M059J (cell line): Measurements from ENCODE around the gene CLIC3. TPM values are rescaled to one million over a fixed set of nuclear protein-coding genes. Genes with fewer than 3 reads are reported as not detected.
"Not testable (repeated sequence)": the region's sequence is repeated elsewhere in the genome, so short reads cannot be mapped to it uniquely, and the experiment has no call there.

ENCODE experiments used
- DNase-seq: peaks from one replicate; pipeline ENCODE4 v3.0.0-alpha.2; 2012; ENCODE audit warnings: low read depth
- total RNA-seq: library from RNA; depleted of rRNA; stranded (reverse); fragments of >200 nt; shearing (Covaris generic); gene quantifications from 2 replicates; pipeline ENCODE4 v1.2.3, GENCODE V29; 2014; rRNA removed

CLIC3 gene, protein sequence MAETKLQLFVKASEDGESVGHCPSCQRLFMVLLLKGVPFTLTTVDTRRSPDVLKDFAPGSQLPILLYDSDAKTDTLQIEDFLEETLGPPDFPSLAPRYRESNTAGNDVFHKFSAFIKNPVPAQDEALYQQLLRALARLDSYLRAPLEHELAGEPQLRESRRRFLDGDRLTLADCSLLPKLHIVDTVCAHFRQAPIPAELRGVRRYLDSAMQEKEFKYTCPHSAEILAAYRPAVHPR
- 11.0 and 18.9 TPM in 2 replicates for total RNA-seq

- DNase-seq = peak; percentile 56
Measured at GRCh38 chr9:136996361-136997292, at the start of gene CLIC3. CLIC3 (minus strand) TSS chr9:136996568; CDS start chr9:136996543, 25 bp downstream.

DNA sequence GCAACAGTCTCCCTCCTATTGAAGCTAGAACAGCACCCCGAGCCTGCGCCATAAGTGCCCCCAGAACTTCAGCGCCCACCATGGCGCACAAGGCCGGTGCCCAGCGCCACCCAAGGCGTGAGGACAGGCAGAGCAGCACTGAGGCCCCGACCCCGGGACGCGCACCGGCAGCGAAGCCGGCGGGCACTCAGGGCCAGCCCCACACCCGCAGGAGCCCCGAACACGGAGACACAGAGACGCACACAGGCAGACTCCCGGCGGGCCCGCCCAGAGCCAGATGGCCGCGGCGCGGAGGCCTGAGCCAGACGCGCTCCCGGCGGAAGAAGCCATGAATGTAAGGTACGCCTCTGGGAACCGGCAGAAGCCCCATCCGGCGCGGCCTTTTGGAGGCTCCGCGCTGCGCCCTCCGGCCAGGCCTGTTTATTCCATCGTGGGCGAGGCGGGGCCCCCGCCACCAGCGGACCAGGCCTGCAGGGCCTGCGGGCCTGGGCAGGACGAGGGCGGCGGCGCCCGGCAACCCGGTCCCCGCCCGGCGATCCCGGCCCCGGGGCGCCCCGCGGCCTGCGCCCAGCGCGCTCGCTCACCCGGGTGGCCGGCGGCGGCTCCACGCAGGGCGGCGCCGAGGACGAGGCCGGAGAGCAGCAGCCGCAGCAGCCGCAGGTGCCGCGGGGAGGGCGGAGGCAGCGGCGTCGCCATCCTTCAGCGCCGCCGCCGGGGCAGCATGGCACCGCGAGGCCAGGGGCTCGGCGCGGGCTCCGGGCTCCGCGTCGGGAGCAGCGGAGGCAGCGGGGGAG is 49.1 kb upstream of the CLIC3 start:
- DNase-seq = peak; percentile 57

DNA sequence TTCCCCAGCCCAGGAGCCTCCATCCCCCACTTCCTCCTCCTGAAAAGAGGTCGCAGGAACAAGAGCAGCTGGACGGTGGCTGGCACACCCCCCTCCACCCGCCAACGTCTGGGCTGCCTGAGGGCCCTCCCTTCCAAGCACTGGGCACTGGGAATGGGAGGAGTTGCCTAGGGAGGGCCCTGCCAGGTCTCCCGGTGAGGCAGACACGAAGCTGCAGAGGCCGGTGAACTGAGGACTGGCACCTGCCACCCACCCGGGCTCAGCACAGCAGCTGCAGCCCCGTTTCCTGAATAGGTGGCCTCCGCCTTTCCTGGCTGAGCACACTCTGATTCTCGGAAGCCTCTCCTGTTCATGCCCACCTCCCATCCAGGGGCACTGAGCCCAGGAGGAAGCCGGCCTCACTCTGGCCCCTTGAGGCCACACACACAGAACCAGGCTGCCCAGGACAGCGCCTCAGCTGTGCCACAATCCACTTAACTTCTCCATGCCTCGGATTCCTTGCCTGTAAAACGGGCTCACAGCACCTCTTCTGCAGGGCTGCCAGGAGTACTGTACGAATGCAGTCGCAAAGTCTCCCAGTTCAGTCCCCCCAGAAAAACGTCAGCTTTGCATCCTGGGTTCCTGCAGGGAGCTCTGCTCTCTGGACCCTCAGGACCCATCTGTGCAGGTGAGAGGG is 48.3 kb upstream of the CLIC3 start:
- peak; percentile 52 for DNase-seq

GRCh38 chr9:137044037-137044436 is 47.7 kb upstream of the CLIC3 start:
- DNase-seq = no peak

DNA sequence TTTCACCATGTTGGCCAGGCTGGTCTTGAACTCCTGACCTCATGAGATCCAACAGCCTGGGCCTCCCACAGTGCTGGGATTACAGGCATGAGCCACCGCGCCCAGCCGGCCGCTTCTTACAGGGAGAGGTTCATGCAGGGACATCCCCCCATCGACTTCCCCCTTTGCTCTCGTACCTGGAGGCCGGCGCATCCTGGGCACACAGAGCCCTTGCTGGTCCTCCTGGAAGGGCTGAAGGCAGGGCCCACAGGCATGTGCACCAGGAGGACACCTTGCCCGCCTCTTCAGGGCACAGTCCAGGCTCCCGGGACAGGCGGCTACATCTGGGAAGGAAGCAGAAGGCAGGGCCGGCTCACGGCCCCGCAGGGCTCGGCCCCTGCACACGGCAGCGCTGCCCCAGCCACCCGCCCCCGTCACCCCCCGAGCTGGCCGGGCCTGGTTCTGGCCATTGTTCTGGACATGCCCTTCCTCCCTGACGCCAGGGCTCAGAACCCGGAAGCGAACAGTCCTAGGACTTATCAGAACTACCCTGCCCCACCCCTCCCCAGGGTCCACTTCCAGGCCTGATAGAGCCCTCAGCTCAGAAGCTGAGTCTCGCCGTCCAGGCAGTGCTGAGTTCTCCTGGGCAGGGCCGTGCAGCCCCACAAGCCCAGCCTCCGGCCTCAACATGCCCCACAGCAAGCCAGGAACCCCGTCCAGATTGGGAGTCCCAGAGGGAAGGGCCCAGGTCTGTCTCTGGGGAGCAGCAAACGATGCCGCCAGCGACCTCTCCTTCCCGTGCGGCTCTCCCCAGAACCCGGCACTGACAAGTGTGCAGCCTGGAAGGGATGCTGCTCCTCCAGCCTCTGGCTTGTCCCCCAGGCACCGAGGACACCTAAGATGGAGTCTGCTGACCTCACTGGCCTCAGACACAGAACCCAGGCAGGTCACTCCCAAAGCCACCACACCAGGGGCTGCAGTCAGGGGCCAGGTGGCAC is 46.7 kb upstream of the CLIC3 start:
- no peak for DNase-seq

GRCh38 chr9:137041124-137041523 is 44.8 kb upstream of the CLIC3 start:
- no peak for DNase-seq

- DNase-seq = no peak
Measured at GRCh38 chr9:137040568-137040967, 44.2 kb upstream of the CLIC3 start.

DNA sequence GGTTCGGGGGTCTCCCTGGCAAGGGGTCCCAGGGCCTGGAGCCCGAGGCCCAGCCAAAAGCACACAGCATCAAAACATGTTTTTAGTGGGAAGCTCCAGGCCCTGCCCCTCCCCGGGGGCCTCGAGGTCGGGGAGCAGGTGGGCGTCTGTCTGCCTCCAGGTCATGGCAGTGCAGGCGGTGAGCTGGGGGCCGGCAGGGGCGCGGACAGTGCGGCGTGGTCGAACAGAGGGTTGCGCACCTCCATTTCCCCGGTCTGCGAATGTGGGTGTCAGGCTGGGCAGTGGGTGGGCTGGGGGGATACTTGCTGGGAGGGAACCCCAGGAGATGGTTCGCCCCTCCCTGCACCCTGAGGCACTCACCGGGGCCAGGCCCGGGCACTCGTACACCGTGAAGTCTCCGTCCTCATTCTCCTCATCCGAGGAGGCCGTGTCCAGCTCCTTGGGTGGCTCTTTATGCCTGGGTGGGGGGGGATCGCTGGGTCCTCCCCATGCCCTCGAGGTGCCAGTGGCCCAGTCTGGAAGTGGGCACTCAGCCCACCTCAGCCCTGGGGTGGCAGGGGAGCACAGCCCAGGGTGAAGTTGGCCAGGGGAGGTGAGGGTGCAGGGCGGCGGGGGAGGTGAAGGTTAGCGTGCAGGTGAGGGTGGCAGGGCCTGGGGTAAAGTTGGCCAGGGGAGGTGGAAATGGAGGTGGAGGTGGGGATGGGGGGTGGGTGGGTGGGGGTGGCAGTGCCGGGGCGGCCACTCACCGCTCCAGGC is 43.4 kb upstream of the CLIC3 start:
- no peak for DNase-seq

DNA sequence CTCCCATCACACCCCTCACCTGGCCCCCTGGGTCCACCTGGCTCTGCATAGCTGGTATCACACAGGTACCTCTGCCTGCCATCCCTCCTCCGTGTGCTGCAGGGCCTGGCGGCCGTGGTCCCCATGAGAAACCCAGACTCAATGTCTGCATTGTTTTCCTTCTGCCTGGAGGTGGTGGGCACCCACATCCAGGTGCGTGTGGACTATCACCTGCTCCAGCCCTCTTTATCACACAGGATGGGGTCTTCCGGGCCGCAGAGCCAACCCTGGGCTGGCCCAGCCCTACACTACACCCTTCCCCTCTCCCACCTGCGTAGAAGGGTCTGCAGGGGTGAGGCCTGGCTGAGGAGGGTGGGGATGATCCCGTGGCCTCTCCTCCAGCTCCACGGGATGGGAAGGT is 42.5 kb upstream of the CLIC3 start:
- DNase-seq = no peak

DNA sequence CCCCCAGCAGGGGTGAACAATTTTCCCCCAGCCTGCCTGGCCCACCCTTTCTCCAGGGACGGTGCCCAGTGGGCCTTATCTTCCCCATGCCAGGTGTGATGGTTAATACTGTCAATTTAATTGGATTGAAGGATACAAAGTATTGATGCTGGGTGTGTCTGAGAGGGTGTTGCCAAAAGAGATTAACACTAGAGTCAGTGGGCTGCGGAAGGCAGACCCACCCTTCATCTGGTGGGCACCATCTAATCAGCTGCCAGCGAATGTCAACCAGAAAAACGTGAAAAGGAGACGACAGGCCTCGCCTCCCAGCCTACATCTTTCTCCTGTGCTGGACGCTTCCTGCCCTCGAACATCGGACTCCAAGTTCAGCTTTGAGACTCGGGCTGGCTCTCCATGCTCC is 41.1 kb upstream of the CLIC3 start:
- no peak for DNase-seq

DNA sequence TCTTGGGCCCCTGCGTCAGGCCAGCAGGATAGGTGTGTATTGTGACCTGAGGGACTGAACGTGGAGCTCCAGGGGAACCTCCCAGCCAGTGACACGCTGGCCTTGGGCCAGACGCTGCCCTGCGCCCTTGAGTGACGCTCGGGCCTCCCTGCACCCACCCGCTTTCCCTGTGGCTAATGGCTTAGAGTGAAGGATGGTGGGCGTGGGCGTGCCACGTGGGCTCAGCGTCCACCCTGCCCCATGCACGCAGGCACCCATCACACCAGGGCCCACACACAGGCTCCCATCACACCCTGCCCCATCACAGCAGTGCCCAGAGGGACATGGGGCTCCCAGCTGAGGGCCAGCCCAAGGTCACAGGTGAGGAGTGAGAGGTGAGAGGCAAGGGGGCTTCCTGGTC is 40.7 kb upstream of the CLIC3 start:
- DNase-seq = no peak

GRCh38 chr9:137035937-137036336 is 39.6 kb upstream of the CLIC3 start:
- no peak for DNase-seq

- no peak for DNase-seq
Measured at GRCh38 chr9:137035507-137035834, 39.1 kb upstream of the CLIC3 start.

- peak; percentile 81 for DNase-seq
Measured at GRCh38 chr9:137034709-137035506, 38.5 kb upstream of the CLIC3 start.

- no peak for DNase-seq
Measured at GRCh38 chr9:137034039-137034708, 37.8 kb upstream of the CLIC3 start.

DNA sequence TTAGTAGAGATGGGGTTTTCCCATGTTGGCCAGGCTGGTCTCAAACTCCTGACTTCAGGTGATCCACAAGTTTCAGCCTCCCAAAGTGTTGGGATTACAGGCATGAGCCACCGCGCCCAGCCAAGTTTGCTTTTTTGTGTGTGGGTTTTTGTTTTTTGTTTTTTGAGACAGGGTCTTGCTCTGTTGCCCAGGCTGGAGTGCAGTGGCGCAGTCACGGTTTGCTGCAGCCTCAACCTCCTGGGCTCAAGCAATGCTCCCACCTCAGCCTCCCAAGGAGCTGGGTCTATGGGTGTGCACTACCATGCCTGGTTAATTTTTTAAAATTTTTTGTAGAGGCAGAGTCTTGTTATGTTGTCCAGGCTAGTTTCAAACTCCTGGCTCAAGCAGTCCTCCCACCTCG is 37.1 kb upstream of the CLIC3 start:
- not testable (repeated sequence) for DNase-seq

- DNase-seq = no peak
Measured at GRCh38 chr9:137032858-137033257, 36.5 kb upstream of the CLIC3 start.

DNA sequence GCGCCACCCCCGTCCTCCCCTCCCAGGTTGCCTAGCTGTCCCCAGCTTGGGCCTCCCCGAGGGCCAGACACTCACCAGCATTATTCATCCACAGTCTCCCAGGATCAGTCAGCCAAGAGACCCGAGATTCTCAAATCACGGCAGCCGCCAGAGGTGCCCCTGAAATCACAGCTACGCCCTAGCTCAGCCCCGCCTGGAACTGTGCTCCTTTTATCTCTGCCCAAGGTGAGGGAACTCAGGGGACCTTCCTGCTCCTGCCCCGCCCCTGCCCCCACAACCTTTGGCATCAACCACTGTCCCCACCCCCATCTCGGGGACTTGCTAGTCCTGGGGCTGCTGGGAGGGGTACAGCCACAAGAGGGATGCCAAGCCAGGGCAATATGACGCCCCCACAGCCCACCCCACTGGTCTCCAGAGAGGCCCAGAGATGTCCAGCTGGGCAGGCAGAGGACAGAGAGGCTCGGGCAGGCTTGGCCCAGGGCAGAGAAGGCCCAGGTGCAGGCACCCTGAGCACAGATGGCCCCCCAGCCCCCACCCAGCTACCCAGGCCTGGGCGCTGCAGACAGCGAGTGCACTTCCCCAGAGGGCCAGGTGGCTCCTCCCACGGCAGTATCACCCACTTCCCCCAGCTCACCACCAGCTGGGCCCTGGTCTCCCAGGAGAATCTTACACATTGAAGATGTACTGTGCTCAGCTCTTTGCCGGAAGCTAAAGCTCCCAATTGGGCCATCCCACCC is 35.7 kb upstream of the CLIC3 start, which contains the start of gene FUT7:
FUT7 (minus strand) TSS at position 185 of the 737 bp plus-strand sequence; CDS start at position 88, 97 bp downstream.
- DNase-seq = no peak
